Measurements from ENCODE around the gene MARCHF6. TPM values are rescaled to one million over a fixed set of nuclear protein-coding genes. Genes with fewer than 3 reads are reported as not detected.

Gene MARCHF6
- total and polyA plus RNA-seq, 4 experiments from 2014 or later = 25.4 to 203 (median 126) TPM

GRCh38 chr5:10363519-10364185, 10.2 kb downstream of the MARCHF6 start:
- Mint-ChIP-seq H3K4me1 (peaks cover 47 to 92% (median 73%) of the 10 kb centered on the region in 4 donors), H3K4me3 (peak overlapping the region in 3 of 8 donors; percentile 13 to 24 (median 21))
- H3K27ac ChIP-seq (ENCODE audit: low read depth, low read length) = no peak overlapping the region

GRCh38 chr5:10364186-10364689, 10.7 kb downstream of the MARCHF6 start:
- CTCF ChIA-PET (ENCODE audit: partially characterized antibody) = interaction anchor here (1.0 to 2.2 kb wide), 7 partner anchors 11 to 263 kb away, joined by 3 to 18 read pairs (median 4); no protein-coding TSS in a partner anchor
- Mint-ChIP-seq H3K4me3 (peak overlapping the region in 3 of 8 donors; percentile 13 to 24 (median 21)), H3K27ac (peak overlapping the region in 3 of 7 donors; percentile 5 to 59 (median 48)), H3K27me3 (no peaks in the 10 kb centered on the region), H3K9me3 (no peaks in the 10 kb centered on the region), H3K4me1 (peaks cover 48 to 93% (median 74%) of the 10 kb centered on the region in 4 donors), H3K36me3 (peaks cover 0 to 2% of the 10 kb centered on the region in 2 donors)
- intact Hi-C loops (cut with micrococcal nuclease) = loop anchor here (1.0 kb wide), 1 partner anchor 80 kb away; no protein-coding TSS in a partner anchor
- peak in 2 of 5 donors; percentile 15 to 21 for DNase-seq
- no peaks in the 10 kb centered on the region for H3K36me3 ChIP-seq (ENCODE audit: insufficient read depth, low read length)
- H3K27me3 ChIP-seq (ENCODE audit: insufficient read depth, low read length) = no peaks in the 10 kb centered on the region
- POLR2A ChIA-PET (ENCODE audit: partially characterized antibody) = interaction anchor here (1.6 kb wide), 1 partner anchor 11 kb away, joined by 9 read pairs; the partner anchor contains the start of gene MARCHF6
- H3K4me1 ChIP-seq (ENCODE audit: insufficient read depth, low read length) = peaks cover 63% of the 10 kb centered on the region
- H3K9me3 ChIP-seq (ENCODE audit: control insufficient read depth in 1 of 2, low read length in 2 of 2) = no peaks in the 10 kb centered on the region
- no peak overlapping the region for H3K27ac ChIP-seq (ENCODE audit: low read depth, low read length)
- no peak overlapping the region for H3K4me3 ChIP-seq (ENCODE audit: low read length in 2 of 2)

More at GRCh38 chr5:10363519-10364185, 10.2 kb downstream of the MARCHF6 start:
- CTCF ChIA-PET (ENCODE audit: partially characterized antibody) = interaction anchor here (1.0 to 2.2 kb wide), 6 partner anchors 11 to 80 kb away, joined by 3 to 18 read pairs (median 4); no protein-coding TSS in a partner anchor
- intact Hi-C loops (cut with micrococcal nuclease) = loop anchor here (1.0 kb wide), 1 partner anchor 79 kb away; no protein-coding TSS in a partner anchor
- POLR2A ChIA-PET (ENCODE audit: partially characterized antibody) = interaction anchor here (1.6 kb wide), 1 partner anchor 10 kb away, joined by 9 read pairs; the partner anchor contains the start of gene MARCHF6
- Histone ChIP-seq H3K4me1 (ENCODE audit: insufficient read depth, low read length) (peaks cover 63% of the 10 kb centered on the region), H3K27me3 (ENCODE audit: insufficient read depth, low read length) (no peaks in the 10 kb centered on the region), H3K9me3 (ENCODE audit: control insufficient read depth in 1 of 2, low read length in 2 of 2) (no peaks in the 10 kb centered on the region), H3K36me3 (ENCODE audit: insufficient read depth, low read length) (no peaks in the 10 kb centered on the region), H3K4me3 (ENCODE audit: low read length in 2 of 2) (no peak overlapping the region)
- Mint-ChIP-seq H3K27ac (peak overlapping the region in 3 of 7 donors; percentile 5 to 59 (median 48)), H3K27me3 (no peaks in the 10 kb centered on the region), H3K36me3 (peaks cover 0 to 2% of the 10 kb centered on the region in 2 donors), H3K9me3 (no peaks in the 10 kb centered on the region)
- DNase-seq = no peak

- Mint-ChIP-seq H3K4me3 (no peak overlapping the region), H3K27ac (no peak overlapping the region), H3K9me3 (no peaks in the 10 kb centered on the region), H3K27me3 (no peaks in the 10 kb centered on the region), H3K36me3 (peaks cover 0 to 4% of the 10 kb centered on the region in 2 donors), H3K4me1 (peaks cover 47 to 90% (median 72%) of the 10 kb centered on the region in 4 donors)
- Histone ChIP-seq H3K27ac (ENCODE audit: low read depth, low read length) (no peak overlapping the region), H3K27me3 (ENCODE audit: insufficient read depth, low read length) (no peaks in the 10 kb centered on the region), H3K4me3 (ENCODE audit: low read length in 2 of 2) (no peak overlapping the region), H3K9me3 (ENCODE audit: control insufficient read depth in 1 of 2, low read length in 2 of 2) (no peaks in the 10 kb centered on the region), H3K4me1 (ENCODE audit: insufficient read depth, low read length) (peaks cover 67% of the 10 kb centered on the region), H3K36me3 (ENCODE audit: insufficient read depth, low read length) (no peaks in the 10 kb centered on the region)
- POLR2A ChIA-PET (ENCODE audit: partially characterized antibody) = interaction anchor here (3.2 kb wide), 1 partner anchor 12 kb away, joined by 17 read pairs; the partner anchor contains the start of gene MARCHF6
- no peak for DNase-seq
- CTCF ChIA-PET (ENCODE audit: partially characterized antibody) = interaction anchor here (1.0 to 3.1 kb wide), 3 partner anchors 8 to 82 kb away, joined by 3 to 18 read pairs (median 17); no protein-coding TSS in a partner anchor
- intact Hi-C loops (cut with micrococcal nuclease) = no loop called here
These were observed 12.3 kb downstream of the MARCHF6 start for GRCh38 chr5:10365782-10366181.

- Histone ChIP-seq H3K27me3 (ENCODE audit: insufficient read depth, low read length) (no peaks in the 10 kb centered on the region), H3K4me3 (ENCODE audit: low read length in 2 of 2) (no peak overlapping the region), H3K36me3 (ENCODE audit: insufficient read depth, low read length) (no peaks in the 10 kb centered on the region), H3K27ac (ENCODE audit: low read depth, low read length) (no peak overlapping the region), H3K9me3 (ENCODE audit: control insufficient read depth in 1 of 2, low read length in 2 of 2) (no peaks in the 10 kb centered on the region), H3K4me1 (ENCODE audit: insufficient read depth, low read length) (peaks cover 68% of the 10 kb centered on the region)
- H3K27me3 Mint-ChIP-seq = no peaks in the 10 kb centered on the region
- peaks cover 48 to 90% (median 72%) of the 10 kb centered on the region in 4 donors for H3K4me1 Mint-ChIP-seq
- CTCF ChIA-PET (ENCODE audit: partially characterized antibody) = interaction anchor here (1.0 to 3.1 kb wide), 3 partner anchors 9 to 83 kb away, joined by 3 to 17 read pairs (median 12); no protein-coding TSS in a partner anchor
- H3K36me3 Mint-ChIP-seq = peaks cover 0 to 4% of the 10 kb centered on the region in 2 donors
- POLR2A ChIA-PET (ENCODE audit: partially characterized antibody) = interaction anchor here (3.2 kb wide), 1 partner anchor 13 kb away, joined by 17 read pairs; the partner anchor contains the start of gene MARCHF6
- H3K4me3 Mint-ChIP-seq = peak overlapping the region in 2 of 8 donors; percentile 12 to 55
- peak overlapping the region in 2 of 7 donors; percentile 8 to 10 for H3K27ac Mint-ChIP-seq
- intact Hi-C loops (cut with micrococcal nuclease) = no loop called here
- H3K9me3 Mint-ChIP-seq = no peaks in the 10 kb centered on the region
- DNase-seq = no peak
These were observed 13.1 kb downstream of the MARCHF6 start for GRCh38 chr5:10366310-10367272.

- H3K4me1 ChIP-seq (ENCODE audit: insufficient read depth, low read length) = peaks cover 70% of the 10 kb centered on the region
- no peaks in the 10 kb centered on the region for H3K9me3 ChIP-seq (ENCODE audit: control insufficient read depth in 1 of 2, low read length in 2 of 2)
- no peak overlapping the region for H3K4me3 ChIP-seq (ENCODE audit: low read length in 2 of 2)
- ChIA-PET POLR2A (ENCODE audit: partially characterized antibody) (interaction anchor here (1.5 to 3.2 kb wide), 2 partner anchors 11 to 14 kb away, joined by 3 to 17 read pairs; partner anchors contain the start of gene MARCHF6), CTCF (ENCODE audit: partially characterized antibody) (interaction anchor here (1.1 to 3.1 kb wide), 4 partner anchors 10 to 84 kb away, joined by 3 to 17 read pairs (median 8); no protein-coding TSS in a partner anchor)
- intact Hi-C loops (cut with micrococcal nuclease) = no loop called here
- peaks cover 0 to 4% of the 10 kb centered on the region in 2 donors for H3K36me3 Mint-ChIP-seq
- no peak overlapping the region for H3K27ac ChIP-seq (ENCODE audit: low read depth, low read length)
- H3K27me3 ChIP-seq (ENCODE audit: insufficient read depth, low read length) = no peaks in the 10 kb centered on the region
- peaks cover 48 to 92% (median 72%) of the 10 kb centered on the region in 4 donors for H3K4me1 Mint-ChIP-seq
- peak overlapping the region in 4 of 8 donors; percentile 1 to 51 (median 26) for H3K4me3 Mint-ChIP-seq
- H3K27ac Mint-ChIP-seq = peak overlapping the region in 1 of 7 donors; percentile 42
- no peaks in the 10 kb centered on the region for H3K36me3 ChIP-seq (ENCODE audit: insufficient read depth, low read length)
- no peaks in the 10 kb centered on the region for H3K9me3 Mint-ChIP-seq
- no peak for DNase-seq
- no peaks in the 10 kb centered on the region for H3K27me3 Mint-ChIP-seq
These were observed 14.1 kb downstream of the MARCHF6 start for GRCh38 chr5:10367579-10367978.

- intact Hi-C loops (cut with micrococcal nuclease) = no loop called here
- Mint-ChIP-seq H3K36me3 (peaks cover 4 to 8% of the 10 kb centered on the region in 2 donors), H3K27ac (peak overlapping the region in 3 of 7 donors; percentile 15 to 70 (median 48)), H3K4me3 (peak overlapping the region in 5 of 8 donors; percentile 2 to 61 (median 5)), H3K27me3 (no peaks in the 10 kb centered on the region), H3K4me1 (peaks cover 57 to 90% (median 74%) of the 10 kb centered on the region in 4 donors), H3K9me3 (no peaks in the 10 kb centered on the region)
- no peaks in the 10 kb centered on the region for H3K27me3 ChIP-seq (ENCODE audit: insufficient read depth, low read length)
- no peak for DNase-seq
- peaks cover 66% of the 10 kb centered on the region for H3K4me1 ChIP-seq (ENCODE audit: insufficient read depth, low read length)
- POLR2A ChIA-PET (ENCODE audit: partially characterized antibody) = interaction anchor here (1.3 kb wide), 1 partner anchor 18 kb away, joined by 4 read pairs; the partner anchor contains the start of gene MARCHF6
- H3K4me3 ChIP-seq (ENCODE audit: low read length in 2 of 2) = no peak overlapping the region
- CTCF ChIA-PET (ENCODE audit: partially characterized antibody) = interaction anchor here (0.7 kb wide), 1 partner anchor 87 kb away, joined by 3 read pairs; no protein-coding TSS in a partner anchor
- no peaks in the 10 kb centered on the region for H3K9me3 ChIP-seq (ENCODE audit: control insufficient read depth in 1 of 2, low read length in 2 of 2)
- no peaks in the 10 kb centered on the region for H3K36me3 ChIP-seq (ENCODE audit: insufficient read depth, low read length)
- H3K27ac ChIP-seq (ENCODE audit: low read depth, low read length) = no peak overlapping the region
These were observed 17.4 kb downstream of the MARCHF6 start for GRCh38 chr5:10370931-10371330.
